NCI-H345 (cell line): ENCODE measurements around the gene VTI1A.
"Not testable (repeated sequence)": the region's sequence is repeated elsewhere in the genome, so short reads cannot be mapped to it uniquely, and the experiment has no call there.

ENCODE experiments used
- DNase-seq: peaks from one replicate; lab custom pipeline; 2025; lab: John Stamatoyannopoulos, UW

VTI1A gene

DNA sequence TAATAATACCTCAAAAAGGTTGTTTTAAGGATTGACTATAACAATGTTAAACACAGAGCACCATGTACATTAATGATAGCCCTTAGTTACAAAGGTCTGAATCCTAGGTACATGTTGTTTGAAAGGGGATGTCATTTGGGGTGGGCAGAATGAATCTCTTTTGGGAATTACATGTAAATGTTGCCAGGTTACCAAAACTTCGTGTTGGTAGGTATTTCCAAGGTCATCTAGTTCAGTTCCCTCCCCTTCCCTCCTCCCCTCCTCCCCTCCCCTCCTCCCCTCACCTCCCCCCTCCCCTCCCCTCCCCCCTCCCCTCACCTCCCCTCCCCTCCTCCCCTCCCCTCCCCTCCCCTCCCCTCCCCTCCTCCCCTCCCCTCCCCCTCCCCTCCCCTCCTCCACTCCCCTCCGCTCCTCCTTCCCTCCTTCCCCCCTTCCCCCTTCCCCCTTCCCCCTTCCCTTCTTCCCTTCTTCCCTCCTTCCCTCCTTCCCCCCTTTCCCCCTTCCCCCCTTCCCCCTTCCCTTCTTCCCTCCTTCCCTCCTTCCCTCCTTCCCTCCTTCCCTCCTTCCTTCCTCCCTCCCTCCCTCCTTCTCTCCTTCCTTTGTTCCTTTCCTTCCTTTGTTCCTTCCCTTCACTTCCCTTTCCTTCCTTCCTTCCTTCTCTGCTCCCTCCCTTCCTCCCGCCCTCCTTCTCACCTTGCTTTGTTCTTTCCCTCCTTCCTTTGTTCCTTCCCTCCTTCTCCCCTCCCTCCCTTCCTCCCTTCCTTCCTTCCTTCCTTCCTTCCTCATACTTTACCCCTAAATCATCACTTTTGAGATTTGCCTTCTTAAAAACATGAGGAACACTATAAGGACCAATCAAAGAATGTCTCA is 8.1 kb downstream of the VTI1A start:
- DNase-seq: no peak

DNA sequence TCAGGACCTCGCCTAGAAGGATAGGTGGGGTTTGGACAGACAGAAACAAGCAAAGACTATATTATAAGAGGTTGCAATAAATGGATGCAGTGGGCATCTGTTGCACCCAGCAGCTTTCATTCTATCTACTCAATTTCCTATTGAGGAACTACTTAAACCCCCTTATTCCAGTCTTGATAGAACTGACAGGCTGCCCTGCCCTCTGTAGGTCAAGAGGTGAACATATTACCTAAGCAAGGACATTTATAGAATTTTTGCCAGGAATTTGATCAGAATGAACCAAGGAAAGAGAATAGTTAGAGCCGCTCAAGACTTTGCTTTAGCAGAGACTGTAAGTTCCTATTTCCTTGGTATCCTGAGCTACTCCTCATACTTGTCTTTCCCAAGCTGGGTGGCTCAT is 9.5 kb downstream of the VTI1A start:
- no peak for DNase-seq

GRCh38 chr10:112460366-112460765 is 13.4 kb downstream of the VTI1A start:
- DNase-seq: no peak

- no peak for DNase-seq
Measured at GRCh38 chr10:112461029-112461887, 14.2 kb downstream of the VTI1A start.

DNA sequence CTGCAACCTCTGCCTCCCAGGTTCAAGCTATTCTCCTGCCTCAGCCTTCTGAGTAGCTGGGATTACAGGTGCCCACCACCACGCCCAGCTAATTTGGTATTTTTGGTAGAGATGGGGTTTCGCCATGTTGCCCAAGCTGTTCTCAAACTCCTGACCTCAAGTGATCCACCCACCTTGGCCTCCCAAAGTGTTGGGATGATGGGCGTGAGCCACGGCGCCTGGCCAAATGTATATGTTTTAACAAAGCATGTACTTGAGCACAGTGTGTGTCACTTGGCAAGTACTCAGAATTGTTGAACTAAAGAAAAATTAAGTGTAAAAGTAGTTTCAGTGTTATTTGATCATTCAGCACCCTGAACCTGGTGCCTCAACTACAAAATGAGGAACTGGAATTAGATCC is 17.1 kb downstream of the VTI1A start:
- DNase-seq: not testable (repeated sequence)

GRCh38 chr10:112465299-112465883 is 18.4 kb downstream of the VTI1A start:
- DNase-seq: no peak

- DNase-seq: no peak
Measured at GRCh38 chr10:112466802-112467201, 19.8 kb downstream of the VTI1A start.

- DNase-seq: no peak
Measured at GRCh38 chr10:112467541-112468075, 20.6 kb downstream of the VTI1A start.

GRCh38 chr10:112471878-112472487 is 25.0 kb downstream of the VTI1A start:
- DNase-seq: peak; percentile 12

DNA sequence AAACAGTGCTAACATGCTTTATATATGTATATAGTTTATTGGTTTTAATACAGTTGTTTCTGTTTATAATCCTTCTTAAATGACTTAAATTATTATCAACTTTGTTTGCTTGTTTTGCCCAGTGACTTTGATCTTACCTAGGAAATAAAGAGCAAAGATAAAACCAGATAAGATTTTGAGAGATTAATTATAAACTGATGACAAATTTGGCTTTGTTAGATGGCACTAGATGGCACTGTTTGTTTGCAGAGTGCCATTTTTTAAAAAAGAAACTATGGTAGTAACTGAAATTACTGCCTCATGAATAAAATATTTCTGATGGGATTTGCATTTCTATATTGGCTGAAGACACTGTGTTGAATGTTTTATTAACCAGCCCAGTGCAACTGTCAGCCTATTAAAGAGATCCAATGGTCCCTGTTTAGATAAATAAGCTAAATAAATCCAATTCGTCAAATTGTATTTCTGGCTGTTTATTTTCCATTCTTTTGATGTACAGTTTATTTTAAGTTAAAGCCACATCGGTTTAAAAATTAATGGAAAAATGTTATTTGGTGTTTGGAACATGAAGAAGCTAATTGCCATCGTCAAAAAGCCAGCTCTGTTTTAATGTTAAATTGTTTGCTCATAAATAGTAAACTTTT is 28.7 kb downstream of the VTI1A start:
- DNase-seq: no peak

GRCh38 chr10:112481602-112482001 is 34.6 kb downstream of the VTI1A start:
- no peak for DNase-seq

DNA sequence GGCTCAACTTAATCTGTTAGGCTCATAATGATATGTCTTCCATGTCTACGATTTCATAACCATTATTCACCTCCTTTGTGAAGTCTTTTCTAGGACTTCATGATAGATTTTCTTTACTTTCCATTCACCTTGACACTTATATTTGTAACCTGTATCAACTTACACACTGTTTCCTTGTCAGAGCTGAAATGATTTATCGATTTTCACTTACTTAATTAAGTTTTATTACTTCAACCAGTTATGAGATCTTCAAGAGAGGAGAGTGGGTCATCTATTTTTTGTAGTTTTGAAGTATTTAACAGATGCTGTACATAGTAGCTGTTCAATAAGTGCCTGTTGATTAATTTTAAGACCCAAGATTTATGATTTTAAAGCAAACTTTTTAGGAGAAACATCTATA is 37.4 kb downstream of the VTI1A start:
- DNase-seq: no peak

- DNase-seq: no peak
Measured at GRCh38 chr10:112487964-112488363, 40.9 kb downstream of the VTI1A start.

DNA sequence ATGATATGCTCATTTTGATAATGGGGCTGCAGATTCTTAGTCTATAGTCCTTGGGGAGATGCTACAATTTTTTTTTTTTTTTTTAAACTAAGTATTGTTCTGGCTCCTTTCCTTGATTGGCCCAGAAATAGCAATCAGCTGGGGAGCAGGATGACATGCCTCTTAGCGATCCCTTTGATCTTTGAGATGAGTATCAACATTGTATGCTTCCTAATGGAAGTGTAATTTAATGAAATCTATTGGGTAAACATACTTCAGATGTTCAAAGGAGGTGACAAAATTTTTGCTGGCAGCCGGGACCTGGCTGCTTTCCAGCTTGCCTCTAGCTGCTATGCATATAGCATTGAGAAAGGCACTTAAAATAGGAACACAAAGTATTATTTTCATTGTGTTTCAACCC is 43.5 kb downstream of the VTI1A start:
- DNase-seq: peak; percentile 88

GRCh38 chr10:112491144-112491543 is 44.1 kb downstream of the VTI1A start:
- no peak for DNase-seq

GRCh38 chr10:112492736-112493135 is 45.7 kb downstream of the VTI1A start:
- DNase-seq: no peak

GRCh38 chr10:112497347-112497950 is 50.4 kb downstream of the VTI1A start:
- DNase-seq: no peak

GRCh38 chr10:112498806-112499205 is 51.8 kb downstream of the VTI1A start:
- no peak for DNase-seq

GRCh38 chr10:112499985-112500384 is 53.0 kb downstream of the VTI1A start:
- DNase-seq: not testable (repeated sequence)

DNA sequence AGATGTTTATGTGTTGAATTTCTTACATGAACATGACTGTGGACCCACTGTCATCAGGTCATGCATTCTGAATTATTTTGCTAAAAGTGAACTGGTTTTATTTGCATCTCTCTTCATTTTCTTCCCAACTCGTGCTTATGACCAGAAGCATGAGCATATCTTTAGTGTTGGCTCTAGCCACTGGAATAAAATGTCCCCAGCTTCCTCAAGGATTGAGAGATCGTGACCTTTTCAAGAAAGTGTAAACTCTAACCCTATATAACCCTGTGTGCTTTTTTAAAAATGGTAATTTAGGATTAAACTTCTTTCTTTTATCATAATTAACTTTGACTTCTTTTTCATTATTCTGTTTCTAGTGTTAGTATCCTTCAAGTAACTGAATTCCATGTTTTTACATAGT is 55.5 kb downstream of the VTI1A start:
- no peak for DNase-seq

- no peak for DNase-seq
Measured at GRCh38 chr10:112503643-112504042, 56.6 kb downstream of the VTI1A start.
